ENCODE data around the gene RNF103. TPM values are rescaled to one million over a fixed set of nuclear protein-coding genes. Genes with fewer than 3 reads are reported as not detected.
"Not testable (repeated sequence)": the region's sequence is repeated elsewhere in the genome, so short reads cannot be mapped to it uniquely, and the experiment has no call there.

RNF103 gene
- polyA plus RNA-seq, 3 donors: 12.5 to 17.2 (median 16.0) TPM

DNA sequence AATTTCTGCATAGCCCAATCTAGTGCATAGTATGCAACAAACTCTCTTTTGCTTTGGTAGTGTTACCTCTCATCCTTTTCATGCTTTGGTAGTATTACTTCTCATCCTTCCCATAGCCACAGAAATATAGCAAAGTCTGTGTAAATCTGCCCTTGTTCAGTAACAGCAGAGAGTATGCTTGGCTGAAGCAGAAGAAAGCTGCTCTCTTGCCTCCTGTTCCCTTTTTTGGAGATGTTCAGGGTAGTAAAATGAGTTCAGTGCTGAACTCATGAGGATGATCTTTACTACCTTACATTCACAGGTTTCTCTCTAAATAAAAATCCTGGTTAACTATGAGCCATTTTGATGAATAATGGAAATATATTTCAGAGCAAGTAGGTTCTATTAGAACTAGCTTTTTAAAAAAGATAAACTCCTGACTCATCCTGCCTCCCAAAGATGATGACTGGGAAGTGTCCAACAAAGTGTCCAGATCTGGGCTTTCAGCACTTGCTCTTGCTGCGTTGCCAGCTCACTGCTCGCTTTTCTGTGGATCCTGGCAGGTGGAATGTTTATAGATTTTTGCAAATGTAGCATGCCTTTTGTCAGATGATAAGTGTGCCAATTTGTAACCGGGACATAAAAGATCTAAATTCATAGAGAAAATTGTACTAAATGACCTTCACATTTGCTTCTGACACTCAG is 31.0 kb downstream of the RNF103 start:
- no peak overlapping the region for H3K27ac ChIP-seq (ENCODE audit: low read depth, low read length)
- WGBS, 3 donors: 11 to 60% (median 50%) methylated on average over 3 of the region's 3 CpGs

DNA sequence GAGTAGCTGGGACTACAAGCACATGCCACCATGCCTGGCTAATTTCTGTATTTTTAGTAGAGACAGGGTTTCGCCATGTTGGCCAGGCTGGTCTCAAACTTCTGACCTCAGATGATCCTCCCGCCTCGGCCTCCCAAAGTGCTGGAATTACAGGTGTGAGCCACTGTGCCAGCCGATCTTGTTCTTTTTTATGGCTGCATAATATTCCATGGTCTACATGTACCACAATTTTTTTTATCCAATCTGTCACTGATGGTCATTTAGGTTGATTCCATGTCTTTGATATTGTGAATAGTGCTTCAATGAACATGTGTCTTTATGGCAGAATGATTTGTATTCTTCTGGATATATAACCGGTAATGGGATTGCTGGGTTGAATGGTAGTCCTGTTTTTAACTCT is 34.0 kb downstream of the RNF103 start:
- 95 to 99% (median 96%) methylated on average over 5 of the region's 5 CpGs for WGBS, 3 donors
- not testable (repeated sequence) for H3K27ac ChIP-seq (ENCODE audit: low read depth, low read length)

DNA sequence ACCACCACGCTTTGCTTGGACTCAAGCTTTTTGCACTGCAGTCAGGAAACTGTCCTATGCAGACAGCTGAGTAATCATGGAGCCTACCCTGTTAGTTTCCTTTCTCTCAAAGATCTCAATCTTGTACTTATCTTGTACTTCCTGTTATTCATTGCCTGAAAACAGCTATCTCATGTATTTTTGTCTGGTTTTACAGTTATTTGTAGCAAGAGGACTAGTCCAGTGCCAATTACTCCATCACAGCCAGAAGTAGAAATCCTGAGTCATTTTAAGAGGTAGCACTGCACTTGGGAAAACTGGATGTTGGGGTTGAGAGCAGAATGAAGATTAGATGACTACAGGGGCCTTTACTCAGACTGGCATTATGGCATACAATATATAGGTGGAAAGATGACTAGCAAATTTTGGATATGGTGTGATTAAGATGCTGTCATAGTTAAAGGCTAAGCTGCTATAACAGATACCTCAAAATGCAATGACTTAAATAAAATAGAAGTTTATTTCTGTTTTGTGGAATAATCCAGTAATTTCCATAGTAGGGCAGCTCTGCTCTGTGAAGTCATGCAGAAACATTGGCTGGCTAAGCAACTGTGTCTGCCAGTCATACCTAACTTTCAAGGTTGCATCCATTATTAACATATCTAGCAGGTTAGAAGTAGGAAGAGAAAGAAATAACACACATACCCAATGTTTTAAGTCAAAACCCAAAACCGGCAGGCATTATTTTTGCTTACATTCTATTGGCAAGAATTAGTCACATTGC is 39.3 kb downstream of the RNF103 start:
- no peak overlapping the region for H3K27ac ChIP-seq (ENCODE audit: low read depth, low read length)
- WGBS, 3 donors: 63 to 72% (median 65%) methylated on average over 2 of the region's 2 CpGs

DNA sequence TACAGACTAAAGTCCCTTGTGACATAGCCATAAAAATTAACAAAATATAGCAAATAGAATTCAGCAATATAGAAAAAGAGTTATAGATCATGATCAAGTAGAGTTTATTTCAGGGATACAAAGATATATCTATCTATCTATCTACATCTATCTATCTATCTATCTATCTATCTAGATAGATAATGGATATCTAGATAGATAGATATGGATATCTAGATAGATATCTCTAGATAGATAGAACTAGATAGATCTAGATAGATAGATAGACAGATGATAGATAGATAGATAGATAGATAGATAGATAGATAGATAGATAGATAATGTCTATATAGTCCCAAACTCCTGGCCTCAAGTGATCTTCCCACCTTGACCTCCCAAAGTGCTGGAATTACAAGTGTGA is 43.1 kb downstream of the RNF103 start:
- no peak overlapping the region for H3K27ac ChIP-seq (ENCODE audit: low read depth, low read length)

DNA sequence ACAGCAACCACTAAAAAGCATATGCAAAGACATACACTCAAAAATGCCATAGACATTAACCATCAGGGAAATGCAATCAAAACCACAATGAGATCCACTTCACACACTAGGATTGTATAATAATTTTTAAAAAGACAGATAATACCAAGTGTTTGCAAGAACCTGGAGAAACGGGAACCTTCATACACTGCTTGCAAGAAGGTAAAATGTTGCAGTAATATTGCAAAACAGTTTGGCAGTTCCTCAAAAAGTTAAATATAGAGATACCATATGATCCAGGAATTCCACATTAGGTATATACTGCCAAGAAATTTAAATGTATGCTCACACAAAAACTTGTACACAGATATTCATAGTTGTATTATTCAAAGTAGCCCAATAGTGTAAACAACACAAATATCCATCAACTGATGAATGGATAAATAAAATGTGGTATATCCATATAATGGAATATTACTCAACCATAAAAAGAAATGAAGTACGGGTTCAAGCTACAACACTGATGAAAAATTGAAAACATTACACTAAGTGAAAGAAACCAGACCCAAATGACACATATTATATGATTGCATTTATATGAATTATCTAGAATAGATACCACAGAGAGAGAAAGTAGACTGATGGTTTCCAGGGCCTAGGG is 45.7 kb downstream of the RNF103 start:
- WGBS, 3 donors: 70 to 95% (median 80%) methylated on average over 2 of the region's 2 CpGs

DNA sequence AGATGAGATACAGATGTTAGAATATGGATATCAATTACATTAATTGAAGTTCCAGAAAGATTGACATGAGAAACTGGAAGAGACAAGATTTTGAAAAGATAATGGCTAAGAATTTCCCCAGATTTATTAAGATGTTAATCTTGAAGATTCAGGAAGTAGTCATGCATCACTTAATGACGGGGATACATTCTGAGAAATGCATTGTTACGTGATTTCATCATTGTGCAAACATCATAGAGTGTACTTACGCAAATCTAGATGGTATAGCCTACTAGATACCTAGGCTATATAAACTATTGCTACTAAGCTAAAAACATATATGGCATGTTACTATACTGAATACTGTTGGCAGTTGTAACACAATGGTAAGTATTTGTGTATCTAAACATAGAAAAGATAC is 53.6 kb downstream of the RNF103 start:
- 61 to 89% (median 62%) methylated on average over 3 of the region's 3 CpGs for WGBS, 3 donors
- no peak overlapping the region for H3K27ac ChIP-seq (ENCODE audit: low read depth, low read length)

More for the DNA sequence above, 45.7 kb downstream of the RNF103 start:
- H3K27ac ChIP-seq (ENCODE audit: low read depth, low read length): no peak overlapping the region

DNA sequence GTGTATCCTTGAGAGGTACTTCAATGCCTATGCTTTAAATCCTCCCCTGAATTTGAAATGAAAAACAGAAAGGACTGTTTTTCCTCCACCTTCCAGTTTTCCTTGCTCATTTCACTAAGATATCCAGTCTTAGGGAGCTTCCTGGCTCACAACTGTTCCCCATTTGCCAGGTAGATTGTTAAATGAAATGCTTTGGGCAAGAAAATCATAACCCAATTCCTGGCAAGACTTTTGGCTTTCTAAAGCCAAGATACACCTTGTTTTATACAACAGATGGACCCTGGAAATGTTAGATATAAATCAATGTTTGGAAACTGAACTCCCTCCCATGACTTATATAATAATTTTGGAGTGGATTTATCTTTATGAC is 56.9 kb downstream of the RNF103 start:
- no peak overlapping the region for H3K27ac ChIP-seq (ENCODE audit: low read depth, low read length)

DNA sequence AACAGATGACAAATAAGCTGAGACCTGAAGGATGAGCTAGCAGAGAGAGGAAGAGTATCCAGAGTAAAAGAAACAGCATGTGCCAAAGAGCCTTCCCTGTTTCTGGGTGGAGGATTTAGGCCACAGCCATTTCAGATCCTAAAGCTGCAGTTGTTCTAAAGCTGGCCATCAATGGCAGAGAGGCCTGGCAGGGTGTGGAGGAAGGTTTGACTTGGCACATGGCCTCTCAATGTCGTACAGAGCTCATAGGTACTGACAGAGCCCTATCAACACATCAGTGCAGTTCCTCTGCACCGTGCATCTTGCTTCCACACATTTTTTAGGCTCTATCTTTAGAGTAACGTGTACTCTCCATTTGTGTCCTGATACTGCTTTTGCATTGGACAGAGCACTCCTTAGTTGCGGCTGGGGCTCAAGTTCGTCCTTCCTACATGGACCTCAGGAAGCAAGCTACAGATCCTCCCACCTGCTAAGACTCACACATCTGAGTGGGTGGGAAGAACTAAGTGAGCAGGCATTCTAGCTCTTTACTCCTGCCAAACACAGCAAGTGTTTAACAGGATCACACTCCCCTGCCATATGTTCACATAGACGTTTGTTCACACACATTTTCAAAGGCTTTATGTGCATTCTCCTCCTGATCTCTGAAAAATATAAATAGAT is 57.4 kb downstream of the RNF103 start:
- WGBS, 3 donors: 25 to 69% (median 62%) methylated on average over 6 of the region's 6 CpGs
- no peak overlapping the region for H3K27ac ChIP-seq (ENCODE audit: low read depth, low read length)

DNA sequence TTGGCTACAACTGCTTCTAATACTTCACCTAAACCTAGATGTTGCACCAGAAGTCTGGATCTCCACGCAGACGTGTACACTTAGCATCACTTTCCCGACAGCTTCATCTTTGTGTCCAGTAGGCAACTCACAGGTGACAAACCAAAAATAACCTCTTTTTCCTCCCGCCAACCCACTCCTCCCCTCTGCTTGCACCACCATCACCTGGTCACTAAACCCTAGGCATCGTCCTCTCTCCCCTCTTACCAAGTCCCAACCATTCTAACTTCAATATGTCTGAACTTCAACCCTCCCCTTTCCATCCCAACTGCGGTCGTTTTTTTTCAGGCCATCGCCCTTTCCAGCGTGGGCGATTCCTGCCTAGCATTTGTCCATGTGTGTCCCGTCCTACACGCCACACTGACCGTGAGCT is 60.0 kb downstream of the RNF103 start:
- WGBS, 3 donors: 74 to 81% (median 78%) methylated on average over 13 of the region's 13 CpGs
- H3K27ac ChIP-seq (ENCODE audit: low read depth, low read length): no peak overlapping the region

DNA sequence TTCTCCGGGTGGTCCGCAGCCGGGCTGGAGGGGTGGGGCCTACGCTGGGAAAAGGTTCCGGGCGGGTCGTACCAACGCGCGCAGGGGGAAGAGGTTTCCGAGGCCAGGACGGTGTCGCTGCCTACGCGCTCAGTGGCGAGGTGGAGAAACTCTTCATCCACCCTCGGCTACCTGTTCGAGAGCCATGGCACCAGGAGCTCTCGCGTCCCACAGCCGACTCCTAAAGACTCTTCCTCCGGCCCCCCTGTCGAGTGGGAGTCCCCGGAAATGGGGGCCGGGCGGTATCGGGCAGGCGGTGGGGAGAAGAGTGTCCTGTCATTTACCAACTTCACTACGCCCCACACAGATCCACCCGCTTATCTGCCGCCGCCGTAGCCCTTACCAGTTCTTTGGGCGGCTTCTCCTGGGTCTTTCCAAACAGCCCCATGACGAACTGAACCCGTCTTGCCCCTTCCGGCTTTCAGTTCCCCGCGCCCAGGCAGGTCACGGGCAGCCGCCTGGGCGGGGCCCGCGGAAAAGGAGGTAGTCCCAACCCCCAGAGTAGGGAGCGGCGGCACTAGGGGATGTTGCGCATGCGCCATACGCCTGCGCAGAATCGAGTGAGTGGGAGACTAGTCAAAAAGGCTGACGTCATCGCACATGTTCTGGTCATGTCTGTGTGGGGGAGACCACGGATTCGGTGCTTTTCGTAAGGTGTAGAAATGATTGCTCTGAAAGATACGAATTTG is 60.6 kb downstream of the RNF103 start, which contains the start of gene CHMP3:
TSS of gene CHMP3 (minus strand) at position 522 of the 728 bp plus-strand sequence. CDS start at position 427, 95 bp downstream.
- WGBS, 3 donors: 0 to 1% (median 0%) methylated on average over 57 of the region's 57 CpGs
- H3K27ac ChIP-seq (ENCODE audit: low read depth, low read length): peak within 1 kb of the TSS; percentile 100

DNA sequence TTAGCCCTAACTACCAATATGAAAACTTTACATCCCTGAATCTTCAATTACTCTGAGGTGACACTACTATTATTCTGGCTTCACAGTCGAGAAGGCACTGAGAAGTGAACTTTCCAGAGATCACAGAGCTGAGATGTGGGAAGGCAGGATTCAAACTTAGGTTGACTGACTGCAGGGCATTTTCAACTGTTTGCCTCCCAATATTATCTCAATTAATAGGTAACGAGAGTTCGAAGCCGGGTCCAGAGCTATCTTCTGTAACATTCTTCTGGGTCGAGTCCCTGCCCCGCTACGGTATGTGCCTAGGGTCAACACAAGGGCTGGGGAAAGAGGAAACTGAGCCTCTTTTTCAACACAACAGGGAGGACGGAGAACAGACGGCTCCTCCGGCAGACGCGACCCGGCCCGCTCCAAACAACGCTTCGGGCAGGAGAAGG is 61.2 kb downstream of the RNF103 start:
- peak overlapping the region; percentile 100 for H3K27ac ChIP-seq (ENCODE audit: low read depth, low read length)
- WGBS, 3 donors: 0 to 1% (median 0%) methylated on average over 16 of the region's 16 CpGs

DNA sequence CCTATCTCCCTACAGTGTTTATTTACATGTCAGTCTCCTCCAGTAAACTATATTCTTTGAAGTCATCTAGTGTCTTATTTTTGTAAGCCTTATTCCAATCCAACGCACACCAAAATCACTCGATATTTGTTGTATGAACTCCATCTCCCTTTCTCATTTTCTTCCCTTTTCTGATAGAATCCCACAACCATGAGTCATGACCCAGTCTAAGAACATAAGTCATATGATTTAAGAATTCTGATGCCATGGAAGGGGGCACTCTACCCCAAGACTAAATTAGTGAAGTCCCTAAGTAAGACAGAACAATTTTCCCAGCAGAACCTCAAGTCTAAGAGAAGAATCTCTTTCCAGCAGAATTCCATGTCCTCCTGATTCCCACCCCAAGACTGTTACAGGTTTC is 65.8 kb downstream of the RNF103 start:
- H3K27ac ChIP-seq (ENCODE audit: low read depth, low read length): no peak overlapping the region
- 93 to 100% (median 96%) methylated on average over 2 of the region's 2 CpGs for WGBS, 3 donors

DNA sequence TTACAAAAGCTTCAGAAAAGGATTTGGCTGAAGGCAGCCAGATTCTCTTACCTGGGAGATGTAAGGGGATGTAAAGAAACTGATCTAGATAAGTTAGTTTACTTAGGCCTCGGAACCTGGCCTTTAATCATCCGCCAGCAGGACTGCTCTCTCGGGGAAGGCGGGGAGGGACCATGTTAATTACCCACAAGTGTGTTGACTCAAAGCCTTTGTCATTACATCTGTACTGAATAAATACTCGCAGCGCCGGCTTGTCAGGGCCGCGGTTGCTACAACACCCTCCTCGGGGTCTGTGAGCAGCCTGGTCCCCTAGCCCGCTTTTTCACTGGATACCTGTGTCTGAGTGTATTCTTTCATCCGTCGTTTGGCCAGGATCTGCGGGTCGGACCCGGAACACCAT is 67.2 kb downstream of the RNF103 start:
- no peak overlapping the region for H3K27ac ChIP-seq (ENCODE audit: low read depth, low read length)
- 73 to 92% (median 87%) methylated on average over 16 of the region's 16 CpGs for WGBS, 3 donors

Other genes starting within 250 kb of the RNF103 start
- 10 to 100 TPM; 10.3 to 15.1 (median 14.6) TPM for gene KDM3A, start 182.5 kb downstream of the RNF103 start, polyA plus RNA-seq
- 100 to 1,000 TPM in 1 of 3 donors, 10 to 100 TPM in 2; 80.1 to 108 (median 98.6) TPM for gene CHMP3, start 60.4 kb downstream of the RNF103 start, polyA plus RNA-seq
- gene RMND5A, start 96.4 kb upstream of the RNF103 start, polyA plus RNA-seq: 10 to 100 TPM in 1 of 3 donors, 1 to 10 TPM in 2; 6.2 to 16.3 (median 9.9) TPM
- 1 to 10 TPM in 2 of 3 donors, under 1 TPM in 1; 0.62 to 4.1 (median 1.7) TPM for gene CD8A, start 167.0 kb upstream of the RNF103 start, polyA plus RNA-seq
- gene CD8B, start 238.0 kb upstream of the RNF103 start, polyA plus RNA-seq: 1 to 10 TPM in 1 of 3 donors, under 1 TPM in 1, not detected in 1; 0.79 to 2.2 TPM

Data from adipose tissue (tissue), 3 donors.